Tibial nerve (tissue), 4 donors: ENCODE data around the gene LHPP. TPM values are rescaled to one million over a fixed set of nuclear protein-coding genes. Genes with fewer than 3 reads are reported as not detected.

ENCODE experiments used
- DNase-seq, 2 donors: peaks; one replicate each; pipeline ENCODE4 v3.0.0-alpha.2; 2019; ENCODE audit warnings: low spot score in 2 of 2
- H3K27ac ChIP-seq, 4 donors: fragments of 200-600 bp; sonication (generic) in 3 of 4; one replicate each; pipeline ENCODE4 v1.5.1; 2017 to 2019; ENCODE audit warnings: mild to moderate bottlenecking in 1 of 4
- H3K27me3 ChIP-seq, 2 donors: fragments of 200-600 bp; sonication (generic) in 1 of 2; one replicate each; pipeline versions ENCODE4 v1.5.1 to v1.6.0; 2017 to 2019
- H3K36me3 ChIP-seq, 3 donors: fragments of 200-600 bp; sonication (generic); one replicate each; pipeline ENCODE4 v1.5.1; 2018 to 2019
- H3K4me1 ChIP-seq, 4 donors: fragments of 200-600 bp; sonication (generic) in 3 of 4; one replicate each; pipeline ENCODE4 v1.5.1; 2017 to 2019
- H3K4me3 ChIP-seq, 4 donors: fragments of 200-600 bp; sonication (generic) in 3 of 4; one replicate each; pipeline ENCODE4 v1.5.1; 2017 to 2019; ENCODE audit warnings: mild to moderate bottlenecking in 1 of 4, moderate library complexity in 1 of 4
- H3K9me3 ChIP-seq, 4 donors: fragments of 200-600 bp; sonication (generic) in 3 of 4; one replicate each; pipeline ENCODE4 v1.5.1; 2017 to 2019
- CTCF ChIP-seq, 5 experiments: fragments of 200-600 bp in 3 of 5; fragments of 450-650 bp in 2 of 5; sonication (generic) in 3 of 5; IDR thresholded peaks; one replicate each; pipeline ENCODE4 v1.5.1; 2016 to 2019; ENCODE audit warnings: antibody characterized with exemption in 5 of 5, mild to moderate bottlenecking in 3 of 5, moderate library complexity in 2 of 5
- EP300 ChIP-seq, 2 donors: sonication (generic); formaldehyde crosslinking; IDR thresholded peaks; one replicate each; pipeline ENCODE4 v1.6.1; 2017; ENCODE audit warnings: antibody characterized with exemption in 2 of 2, mild to moderate bottlenecking in 1 of 2
- POLR2A ChIP-seq, 2 donors: fragments of 450-650 bp; IDR thresholded peaks; one replicate each; pipeline ENCODE4 v1.6.1; 2017; ENCODE audit warnings: antibody characterized with exemption in 2 of 2, mild to moderate bottlenecking in 2 of 2, moderate library complexity in 2 of 2
- WGBS, 2 donors: methylation state at CpG; one replicate each; pipeline ENCODE4 v1.1.5; 2018; 5-methylcytosine and 5-hydroxymethylcytosine counted together
- total RNA-seq, 4 donors: library from RNA; depleted of rRNA; stranded (reverse); fragments of >200 nt; gene quantifications; one replicate each; pipeline ENCODE4 v1.1.0, GENCODE V29; 2016

LHPP gene
- total RNA-seq, 4 donors from 2014 or later: 25.5 to 211 (median 123) TPM

- TF ChIP-seq POLR2A (IDR thresholded peaks at IDR 0.05): no peak
- TF ChIP-seq CTCF (IDR thresholded peaks at IDR 0.05): no peak
- TF ChIP-seq EP300 (IDR thresholded peaks at IDR 0.05): no peak
- Histone ChIP-seq H3K4me3 (no peak overlapping the region), H3K4me1 (peaks cover 0 to 23% (median 2%) of the 10 kb centered on the region in 4 donors), H3K27ac (no peak overlapping the region), H3K27me3 (no peaks in the 10 kb centered on the region), H3K36me3 (no peaks in the 10 kb centered on the region), H3K9me3 (no peaks in the 10 kb centered on the region)
- WGBS, 2 donors: 89 to 90% methylated on average over 9 to 10 of the region's 11 CpGs
- no peak for DNase-seq
Observed at GRCh38 chr10:124551755-124552154, 90.1 kb downstream of the LHPP start.

GRCh38 chr10:124552691-124553276 is 91.2 kb downstream of the LHPP start:
- no peak for DNase-seq
- H3K9me3 ChIP-seq: no peaks in the 10 kb centered on the region
- 87 to 90% methylated on average over 14 of the region's 14 CpGs for WGBS, 2 donors
- no peaks in the 10 kb centered on the region for H3K27me3 ChIP-seq
- TF ChIP-seq EP300 (IDR thresholded peaks at IDR 0.05) (no peak), CTCF (IDR thresholded peaks at IDR 0.05) (no peak), POLR2A (IDR thresholded peaks at IDR 0.05) (no peak)
- peaks cover 0 to 18% (median 2%) of the 10 kb centered on the region in 4 donors for H3K4me1 ChIP-seq
- no peak overlapping the region for H3K4me3 ChIP-seq
- no peaks in the 10 kb centered on the region for H3K36me3 ChIP-seq
- no peak overlapping the region for H3K27ac ChIP-seq

DNA sequence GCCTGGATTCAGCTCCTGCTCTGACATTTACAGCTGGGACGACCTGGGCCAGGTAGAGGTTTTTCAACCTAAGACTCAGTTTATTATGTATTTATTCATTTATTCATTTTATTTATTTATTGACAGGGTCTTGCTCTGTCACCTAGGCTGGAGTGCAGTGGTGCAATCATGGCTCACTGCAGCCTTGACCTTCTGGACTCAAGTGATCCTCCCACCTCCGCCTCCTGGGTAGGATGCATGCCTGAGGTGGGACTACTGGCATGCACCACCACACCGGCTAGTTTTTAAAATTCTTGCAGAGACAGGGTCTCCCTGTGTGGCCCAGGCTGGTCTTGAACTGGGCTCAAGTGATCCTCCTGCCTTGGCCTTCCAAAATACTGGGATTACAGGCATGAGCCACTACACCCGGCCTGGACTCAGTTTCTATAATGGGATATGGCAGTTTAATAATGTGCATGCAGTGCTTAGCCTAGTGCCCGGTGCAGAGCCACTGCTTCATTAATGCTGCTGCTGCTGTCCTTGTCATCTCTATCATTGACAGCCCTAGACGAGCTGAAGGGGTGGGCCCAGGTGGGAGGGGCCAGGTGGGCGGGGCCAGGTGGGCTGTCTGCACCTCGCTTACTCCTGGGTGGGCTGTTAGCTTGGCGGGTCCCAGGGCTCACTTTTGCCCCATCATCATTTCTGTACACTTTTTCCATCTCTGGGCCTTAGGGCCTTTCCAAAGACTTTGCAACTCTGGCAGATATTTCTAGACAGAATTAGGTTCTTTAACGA is 92.6 kb downstream of the LHPP start:
- Histone ChIP-seq H3K4me1 (peaks cover 0 to 27% (median 9%) of the 10 kb centered on the region in 4 donors), H3K27ac (no peak overlapping the region), H3K27me3 (no peaks in the 10 kb centered on the region), H3K36me3 (no peaks in the 10 kb centered on the region), H3K4me3 (no peak overlapping the region), H3K9me3 (no peaks in the 10 kb centered on the region)
- TF ChIP-seq EP300 (IDR thresholded peaks at IDR 0.05) (no peak), POLR2A (IDR thresholded peaks at IDR 0.05) (no peak), CTCF (IDR thresholded peaks at IDR 0.05) (no peak)
- WGBS, 2 donors: 78 to 80% methylated on average over 10 of the region's 10 CpGs
- no peak for DNase-seq

GRCh38 chr10:124557167-124557566 is 95.5 kb downstream of the LHPP start:
- TF ChIP-seq EP300 (IDR thresholded peaks at IDR 0.05) (no peak), CTCF (IDR thresholded peaks at IDR 0.05) (no peak), POLR2A (IDR thresholded peaks at IDR 0.05) (no peak)
- WGBS, 2 donors: 86% methylated on average over 10 of the region's 10 CpGs
- Histone ChIP-seq H3K4me3 (no peak overlapping the region), H3K27me3 (no peaks in the 10 kb centered on the region), H3K4me1 (peaks cover 0 to 36% (median 20%) of the 10 kb centered on the region in 4 donors), H3K36me3 (no peaks in the 10 kb centered on the region), H3K9me3 (peaks cover 0 to 7% (median 0%) of the 10 kb centered on the region in 4 donors), H3K27ac (no peak overlapping the region)
- DNase-seq: no peak
